ENCODE measurements around the gene APOC3. TPM values are rescaled to one million over a fixed set of nuclear protein-coding genes. Genes with fewer than 3 reads are reported as not detected.
A peak's percentile ranks its signal among the peaks of the same experiment; 100 is the strongest.
"Not testable (repeated sequence)": the region's sequence is repeated elsewhere in the genome, so short reads cannot be mapped to it uniquely, and the experiment has no call there.

APOC3 gene
- total RNA-seq, 4 donors from 2014 or later, result not detected

- intact Hi-C loops (cut with DNase I), result no loop called here
- DNase-seq, result no peak
These were observed 29.1 kb upstream of the APOC3 start for GRCh38 chr11:116800610-116801009.

GRCh38 chr11:116801662-116802061, 28.0 kb upstream of the APOC3 start:
- H3K36me3 ChIP-seq; H3K27me3 ChIP-seq; DNase-seq; H3K9me3 ChIP-seq; H3K27ac ChIP-seq; H3K4me3 ChIP-seq (replicated peaks in 1 of 3); intact Hi-C loops (cut with DNase I): not testable (repeated sequence)
- peaks cover 0 to 13% of the 10 kb centered on the region in 2 donors for H3K4me1 ChIP-seq

More at GRCh38 chr11:116800610-116801009, 29.1 kb upstream of the APOC3 start:
- Histone ChIP-seq H3K27me3 (no peaks in the 10 kb centered on the region), H3K9me3 (no peaks in the 10 kb centered on the region), H3K4me1 (peaks cover 0 to 6% of the 10 kb centered on the region in 2 donors), H3K36me3 (no peaks in the 10 kb centered on the region), H3K4me3 (replicated peaks in 1 of 3) (no peak overlapping the region), H3K27ac (peak overlapping the region in 1 of 3 donors; percentile 39)
- TF ChIP-seq POLR2A (IDR thresholded peaks at IDR 0.05), result no peak
- TF ChIP-seq CTCF (IDR thresholded peaks at IDR 0.05), result no peak
- WGBS, 2 donors, result 74 to 82% methylated on average over 2 of the region's 2 CpGs

GRCh38 chr11:116804001-116804400, 25.7 kb upstream of the APOC3 start:
- Histone ChIP-seq H3K36me3 (no peaks in the 10 kb centered on the region), H3K27me3 (no peaks in the 10 kb centered on the region), H3K4me1 (peaks cover 0 to 13% of the 10 kb centered on the region in 2 donors), H3K27ac (no peak overlapping the region), H3K4me3 (replicated peaks in 1 of 3) (no peak overlapping the region), H3K9me3 (no peaks in the 10 kb centered on the region)
- intact Hi-C loops (cut with DNase I), result no loop called here
- TF ChIP-seq CTCF (IDR thresholded peaks at IDR 0.05) (no peak), POLR2A (IDR thresholded peaks at IDR 0.05) (no peak)
- WGBS, 2 donors, result 46 to 56% methylated on average over 3 of the region's 3 CpGs
- no peak for DNase-seq

- Histone ChIP-seq H3K9me3 (no peaks in the 10 kb centered on the region), H3K4me3 (replicated peaks in 1 of 3) (no peak overlapping the region), H3K27me3 (no peaks in the 10 kb centered on the region), H3K27ac (no peak overlapping the region), H3K36me3 (no peaks in the 10 kb centered on the region), H3K4me1 (peaks cover 0 to 6% of the 10 kb centered on the region in 2 donors)
- 93 to 95% methylated on average over 6 of the region's 6 CpGs for WGBS, 2 donors
- intact Hi-C loops (cut with DNase I), result no loop called here
- TF ChIP-seq CTCF (IDR thresholded peaks at IDR 0.05), result no peak
- no peak for TF ChIP-seq POLR2A (IDR thresholded peaks at IDR 0.05)
- no peak for DNase-seq
These were observed 22.0 kb upstream of the APOC3 start for GRCh38 chr11:116807601-116808261.

- no peak overlapping the region for H3K27ac ChIP-seq
- intact Hi-C loops (cut with DNase I), result no loop called here
These were observed 21.2 kb upstream of the APOC3 start for GRCh38 chr11:116808262-116809175.

More at GRCh38 chr11:116808262-116809175, 21.2 kb upstream of the APOC3 start:
- TF ChIP-seq POLR2A (IDR thresholded peaks at IDR 0.05) (no peak), CTCF (IDR thresholded peaks at IDR 0.05) (no peak)
- H3K36me3 ChIP-seq, result no peaks in the 10 kb centered on the region
- 89 to 94% methylated on average over 14 of the region's 14 CpGs for WGBS, 2 donors
- no peaks in the 10 kb centered on the region for H3K27me3 ChIP-seq
- peaks cover 0 to 6% of the 10 kb centered on the region in 2 donors for H3K4me1 ChIP-seq
- DNase-seq, result no peak
- H3K4me3 ChIP-seq (replicated peaks in 1 of 3), result no peak overlapping the region
- H3K9me3 ChIP-seq, result no peaks in the 10 kb centered on the region

Data from thyroid gland (tissue), 4 donors.